ENCODE results near the gene GPR132. TPM values are rescaled to one million over a fixed set of nuclear protein-coding genes. Genes with fewer than 3 reads are reported as not detected.

GPR132 gene
- total and polyA plus RNA-seq, 2 experiments from 2014 or later: 0.14 TPM; not detected in 1

DNA sequence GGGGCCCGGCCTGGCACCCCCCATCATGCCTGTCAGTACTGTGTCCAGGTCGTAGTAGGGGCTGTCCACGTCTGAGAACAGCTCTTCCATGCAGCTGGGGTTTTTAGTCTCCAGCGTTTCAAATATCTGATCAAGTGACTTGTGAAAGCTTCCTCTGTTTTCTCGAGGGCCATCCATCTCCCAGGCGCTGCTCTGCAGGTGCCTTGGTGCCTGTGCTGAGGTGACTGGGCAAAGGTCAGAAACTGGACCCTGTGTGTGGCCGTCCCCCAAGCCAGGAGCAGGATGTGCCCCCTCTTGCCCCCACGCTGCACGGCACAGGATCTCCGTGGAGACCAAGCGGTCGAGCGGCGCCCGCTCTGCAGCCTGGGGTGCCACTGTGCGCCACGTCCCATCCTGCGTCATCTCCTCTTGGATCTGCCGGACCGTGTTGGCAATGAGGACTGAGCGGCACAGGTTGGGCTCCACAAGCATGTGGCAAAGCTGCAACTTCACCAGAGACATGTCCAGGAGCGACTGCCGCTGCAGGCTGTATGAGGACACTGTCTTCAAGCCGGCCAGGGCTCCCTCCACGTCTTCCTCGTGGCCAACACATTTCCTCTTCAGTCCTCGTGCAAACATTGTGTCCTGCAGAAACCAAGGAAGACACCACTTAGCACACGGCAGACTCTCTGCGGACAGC, 53.8 kb downstream of the GPR132 start:
- Histone ChIP-seq H2AFZ (no peak overlapping the region), H3K79me2 (replicated peaks; ENCODE audit: insufficient read depth) (peaks cover 76% of the 10 kb centered on the region), H3K4me3 (no peak overlapping the region), H3K4me2 (no peak overlapping the region), H3F3A (replicated peaks; ENCODE audit: low read depth) (no peaks in the 10 kb centered on the region), H3K27me3 (ENCODE audit: insufficient read depth) (no peaks in the 10 kb centered on the region), H3K27ac (ENCODE audit: low read depth) (no peak overlapping the region), H3K4me1 (ENCODE audit: insufficient read depth) (peaks cover 15% of the 10 kb centered on the region; the same call in 1 of the 2 replicates), H3K9me2 (ENCODE audit: insufficient read depth) (no peaks in the 10 kb centered on the region), H3K36me3 (ENCODE audit: insufficient read depth) (peaks cover 13% of the 10 kb centered on the region), H4K20me1 (replicated peaks; ENCODE audit: insufficient read depth) (peaks cover 53% of the 10 kb centered on the region)
- TF ChIP-seq POLR2AphosphoS5 (IDR thresholded peaks at IDR 0.05; ENCODE audit: low read depth) (no peak), NANOG (IDR thresholded peaks at IDR 0.05; ENCODE audit: borderline replicate concordance) (no peak), CREB1 (CRISPR knock-in tag; IDR thresholded peaks at IDR 0.05; ENCODE audit: low read depth) (no peak), ZNF331 (CRISPR knock-in tag; IDR thresholded peaks at IDR 0.05; ENCODE audit: low read depth) (no peak), ZNF114 (CRISPR knock-in tag; IDR thresholded peaks at IDR 0.05) (no peak), EZH2 (IDR thresholded peaks at IDR 0.05; ENCODE audit: low read depth, unreplicated experiment) (no peak), STAT1 (IDR thresholded peaks at IDR 0.05; ENCODE audit: unreplicated experiment) (no peak), JUNB (IDR thresholded peaks at IDR 0.05; ENCODE audit: unreplicated experiment) (no peak)
- TF ChIP-seq, protein P1, sequence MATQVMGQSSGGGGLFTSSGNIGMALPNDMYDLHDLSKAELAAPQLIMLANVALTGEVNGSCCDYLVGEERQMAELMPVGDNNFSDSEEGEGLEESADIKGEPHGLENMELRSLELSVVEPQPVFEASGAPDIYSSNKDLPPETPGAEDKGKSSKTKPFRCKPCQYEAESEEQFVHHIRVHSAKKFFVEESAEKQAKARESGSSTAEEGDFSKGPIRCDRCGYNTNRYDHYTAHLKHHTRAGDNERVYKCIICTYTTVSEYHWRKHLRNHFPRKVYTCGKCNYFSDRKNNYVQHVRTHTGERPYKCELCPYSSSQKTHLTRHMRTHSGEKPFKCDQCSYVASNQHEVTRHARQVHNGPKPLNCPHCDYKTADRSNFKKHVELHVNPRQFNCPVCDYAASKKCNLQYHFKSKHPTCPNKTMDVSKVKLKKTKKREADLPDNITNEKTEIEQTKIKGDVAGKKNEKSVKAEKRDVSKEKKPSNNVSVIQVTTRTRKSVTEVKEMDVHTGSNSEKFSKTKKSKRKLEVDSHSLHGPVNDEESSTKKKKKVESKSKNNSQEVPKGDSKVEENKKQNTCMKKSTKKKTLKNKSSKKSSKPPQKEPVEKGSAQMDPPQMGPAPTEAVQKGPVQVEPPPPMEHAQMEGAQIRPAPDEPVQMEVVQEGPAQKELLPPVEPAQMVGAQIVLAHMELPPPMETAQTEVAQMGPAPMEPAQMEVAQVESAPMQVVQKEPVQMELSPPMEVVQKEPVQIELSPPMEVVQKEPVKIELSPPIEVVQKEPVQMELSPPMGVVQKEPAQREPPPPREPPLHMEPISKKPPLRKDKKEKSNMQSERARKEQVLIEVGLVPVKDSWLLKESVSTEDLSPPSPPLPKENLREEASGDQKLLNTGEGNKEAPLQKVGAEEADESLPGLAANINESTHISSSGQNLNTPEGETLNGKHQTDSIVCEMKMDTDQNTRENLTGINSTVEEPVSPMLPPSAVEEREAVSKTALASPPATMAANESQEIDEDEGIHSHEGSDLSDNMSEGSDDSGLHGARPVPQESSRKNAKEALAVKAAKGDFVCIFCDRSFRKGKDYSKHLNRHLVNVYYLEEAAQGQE (IDR thresholded peaks at IDR 0.05; ENCODE audit: unreplicated experiment): no peak
- ATAC-seq (no peak), DNase-seq (ENCODE audit: low spot score) (no peak)
- Mint-ChIP-seq H3K9me3 (no peaks in the 10 kb centered on the region), H3K27ac (0 out of 2 replicates have a peak overlapping the region, but pooled peaks have one; percentile 31), H3K4me1 (peaks cover 33% of the 10 kb centered on the region), H3K36me3 (ENCODE audit: low read depth) (peaks cover 44% of the 10 kb centered on the region), H3K27me3 (ENCODE audit: insufficient read depth, low read depth, poor library complexity) (peaks cover 13% of the 10 kb centered on the region), H3K4me3 (no peak overlapping the region)

DNA sequence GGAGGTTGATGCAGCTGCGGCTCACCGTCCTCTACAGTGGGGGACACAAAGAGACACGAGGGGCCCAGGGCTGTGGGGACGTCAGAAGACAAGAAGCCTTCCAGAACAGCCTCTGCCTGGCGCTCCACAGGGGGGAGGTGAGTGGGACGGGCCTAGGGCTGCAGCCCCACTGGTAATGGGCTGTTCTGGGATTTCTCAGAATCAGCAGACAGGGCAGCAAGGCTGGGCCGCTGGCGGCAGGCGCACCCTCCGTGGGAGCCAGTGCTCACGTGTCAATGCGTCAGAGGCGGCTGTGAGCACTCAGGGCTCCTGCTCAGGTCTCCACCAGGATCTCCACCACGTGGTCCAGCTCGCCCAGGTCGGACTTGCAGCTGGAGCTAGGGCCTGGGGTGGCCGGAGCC, 54.3 kb downstream of the GPR132 start:
- Histone ChIP-seq H2AFZ (no peak overlapping the region), H3K27ac (ENCODE audit: low read depth) (no peak overlapping the region), H3K36me3 (ENCODE audit: insufficient read depth) (peaks cover 13% of the 10 kb centered on the region), H4K20me1 (replicated peaks; ENCODE audit: insufficient read depth) (peaks cover 47% of the 10 kb centered on the region), H3K79me2 (replicated peaks; ENCODE audit: insufficient read depth) (peaks cover 71% of the 10 kb centered on the region), H3K9me2 (ENCODE audit: insufficient read depth) (no peaks in the 10 kb centered on the region), H3K4me2 (no peak overlapping the region), H3K4me1 (ENCODE audit: insufficient read depth) (peaks cover 11% of the 10 kb centered on the region; the same call in 1 of the 2 replicates), H3F3A (replicated peaks; ENCODE audit: low read depth) (no peaks in the 10 kb centered on the region), H3K27me3 (ENCODE audit: insufficient read depth) (no peaks in the 10 kb centered on the region), H3K4me3 (no peak overlapping the region)
- H3K4me1 Mint-ChIP-seq: peaks cover 28% of the 10 kb centered on the region
- peaks cover 43% of the 10 kb centered on the region for H3K36me3 Mint-ChIP-seq (ENCODE audit: low read depth)
- DNase-seq (ENCODE audit: low spot score): no peak
- H3K27ac Mint-ChIP-seq: no peak overlapping the region
- no peaks in the 10 kb centered on the region for H3K9me3 Mint-ChIP-seq
- H3K27me3 Mint-ChIP-seq (ENCODE audit: insufficient read depth, low read depth, poor library complexity): peaks cover 11% of the 10 kb centered on the region
- H3K4me3 Mint-ChIP-seq: no peak overlapping the region
- ATAC-seq: no peak
- TF ChIP-seq, protein P2, sequence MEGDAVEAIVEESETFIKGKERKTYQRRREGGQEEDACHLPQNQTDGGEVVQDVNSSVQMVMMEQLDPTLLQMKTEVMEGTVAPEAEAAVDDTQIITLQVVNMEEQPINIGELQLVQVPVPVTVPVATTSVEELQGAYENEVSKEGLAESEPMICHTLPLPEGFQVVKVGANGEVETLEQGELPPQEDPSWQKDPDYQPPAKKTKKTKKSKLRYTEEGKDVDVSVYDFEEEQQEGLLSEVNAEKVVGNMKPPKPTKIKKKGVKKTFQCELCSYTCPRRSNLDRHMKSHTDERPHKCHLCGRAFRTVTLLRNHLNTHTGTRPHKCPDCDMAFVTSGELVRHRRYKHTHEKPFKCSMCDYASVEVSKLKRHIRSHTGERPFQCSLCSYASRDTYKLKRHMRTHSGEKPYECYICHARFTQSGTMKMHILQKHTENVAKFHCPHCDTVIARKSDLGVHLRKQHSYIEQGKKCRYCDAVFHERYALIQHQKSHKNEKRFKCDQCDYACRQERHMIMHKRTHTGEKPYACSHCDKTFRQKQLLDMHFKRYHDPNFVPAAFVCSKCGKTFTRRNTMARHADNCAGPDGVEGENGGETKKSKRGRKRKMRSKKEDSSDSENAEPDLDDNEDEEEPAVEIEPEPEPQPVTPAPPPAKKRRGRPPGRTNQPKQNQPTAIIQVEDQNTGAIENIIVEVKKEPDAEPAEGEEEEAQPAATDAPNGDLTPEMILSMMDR (conservative IDR thresholded peaks at IDR 0.05; ENCODE audit: low read depth in 2 of 2): no peak
- TF ChIP-seq, protein P1 (IDR thresholded peaks at IDR 0.05; ENCODE audit: unreplicated experiment): no peak
- TF ChIP-seq STAT1 (IDR thresholded peaks at IDR 0.05; ENCODE audit: unreplicated experiment): no peak
- no peak for TF ChIP-seq EZH2phosphoT487 (IDR thresholded peaks at IDR 0.05; ENCODE audit: unreplicated experiment)
- TF ChIP-seq, protein P3, sequence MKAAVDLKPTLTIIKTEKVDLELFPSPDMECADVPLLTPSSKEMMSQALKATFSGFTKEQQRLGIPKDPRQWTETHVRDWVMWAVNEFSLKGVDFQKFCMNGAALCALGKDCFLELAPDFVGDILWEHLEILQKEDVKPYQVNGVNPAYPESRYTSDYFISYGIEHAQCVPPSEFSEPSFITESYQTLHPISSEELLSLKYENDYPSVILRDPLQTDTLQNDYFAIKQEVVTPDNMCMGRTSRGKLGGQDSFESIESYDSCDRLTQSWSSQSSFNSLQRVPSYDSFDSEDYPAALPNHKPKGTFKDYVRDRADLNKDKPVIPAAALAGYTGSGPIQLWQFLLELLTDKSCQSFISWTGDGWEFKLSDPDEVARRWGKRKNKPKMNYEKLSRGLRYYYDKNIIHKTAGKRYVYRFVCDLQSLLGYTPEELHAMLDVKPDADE (IDR thresholded peaks at IDR 0.05): no peak
- TF ChIP-seq ZNF114 (CRISPR knock-in tag; IDR thresholded peaks at IDR 0.05): no peak
